ENCODE results near the gene PTCHD4.

- no peak for TF ChIP-seq CTCF (IDR thresholded peaks at IDR 0.05; ENCODE audit: insufficient read depth, low read length, poor library complexity, severe bottlenecking)
- TF ChIP-seq EZH2phosphoT487 (conservative IDR thresholded peaks at IDR 0.05; ENCODE audit: low read length): no peak
These were observed 23.2 kb upstream of the PTCHD4 start for GRCh38 chr6:48134246-48134645.
